Subcutaneous abdominal adipose tissue (tissue), 5 donors: ENCODE results near the gene SAPCD2.
"Not testable (repeated sequence)": the region's sequence is repeated elsewhere in the genome, so short reads cannot be mapped to it uniquely, and the experiment has no call there.

Experiments
- H3K27ac ChIP-seq: one replicate; pipeline ENCODE4 v1.7.0; 2013; ENCODE audit warnings: low read depth, mild to moderate bottlenecking, inconsistent platforms, low read length, moderate library complexity
- H3K27me3 ChIP-seq, 5 donors: one replicate each; pipeline ENCODE4 v1.7.0; 2013; ENCODE audit warnings: low read length in 5 of 5, inconsistent platforms in 1 of 5; ENCODE audit not compliant: control insufficient read depth in 5 of 5, insufficient read depth in 4 of 5
- H3K36me3 ChIP-seq, 5 donors: one replicate each; pipeline ENCODE4 v1.7.0; 2013; ENCODE audit warnings: low read length in 5 of 5; ENCODE audit not compliant: control insufficient read depth in 5 of 5, insufficient read depth in 5 of 5
- H3K4me1 ChIP-seq, 5 donors: one replicate each; pipeline ENCODE4 v1.7.0; 2013; ENCODE audit warnings: low read length in 5 of 5, mild to moderate bottlenecking in 3 of 5, moderate library complexity in 1 of 5; ENCODE audit not compliant: control insufficient read depth in 5 of 5, insufficient read depth in 5 of 5
- H3K4me3 ChIP-seq, 5 donors: one replicate each; pipeline ENCODE4 v1.7.0; 2013; ENCODE audit warnings: low read length in 5 of 5, low read depth in 1 of 5
- H3K9ac ChIP-seq, 5 donors: one replicate each; pipeline ENCODE4 v1.7.0; 2013; ENCODE audit warnings: low read length in 5 of 5, mild to moderate bottlenecking in 4 of 5, moderate library complexity in 3 of 5
- H3K9me3 ChIP-seq, 5 donors: one replicate each; pipeline ENCODE4 v1.7.0; 2013; ENCODE audit warnings: low read length in 5 of 5; ENCODE audit not compliant: control insufficient read depth in 5 of 5
- donor health status: healthy.
- donor health status: healthy.
- donor health status: healthy.
- donor health status: healthy.
- donor health status: healthy.

Gene SAPCD2

GRCh38 chr9:137038916-137039315 is 31.4 kb downstream of the SAPCD2 start:
- Histone ChIP-seq H3K9ac (no peak overlapping the region), H3K27ac (no peak overlapping the region), H3K9me3 (no peaks in the 10 kb centered on the region), H3K4me3 (no peak overlapping the region), H3K27me3 (peaks cover 0 to 10% (median 0%) of the 10 kb centered on the region in 5 donors), H3K36me3 (peaks cover 0 to 37% (median 14%) of the 10 kb centered on the region in 5 donors), H3K4me1 (peaks cover 0 to 42% (median 20%) of the 10 kb centered on the region in 5 donors)

GRCh38 chr9:137037483-137037882 is 32.9 kb downstream of the SAPCD2 start:
- H3K9ac ChIP-seq, result no peak overlapping the region
- H3K4me1 ChIP-seq, result peaks cover 0 to 35% (median 15%) of the 10 kb centered on the region in 5 donors
- H3K9me3 ChIP-seq, result no peaks in the 10 kb centered on the region
- H3K4me3 ChIP-seq, result no peak overlapping the region
- H3K27ac ChIP-seq, result no peak overlapping the region
- H3K27me3 ChIP-seq, result peaks cover 0 to 3% (median 0%) of the 10 kb centered on the region in 5 donors
- H3K36me3 ChIP-seq, result peaks cover 0 to 37% (median 14%) of the 10 kb centered on the region in 5 donors

- Histone ChIP-seq H3K36me3 (peaks cover 0 to 37% (median 14%) of the 10 kb centered on the region in 5 donors), H3K4me1 (peaks cover 0 to 38% (median 15%) of the 10 kb centered on the region in 5 donors), H3K27ac (no peak overlapping the region), H3K9ac (no peak overlapping the region), H3K27me3 (peaks cover 0 to 3% (median 0%) of the 10 kb centered on the region in 5 donors), H3K4me3 (no peak overlapping the region), H3K9me3 (no peaks in the 10 kb centered on the region)
These were observed 33.3 kb downstream of the SAPCD2 start for GRCh38 chr9:137037035-137037434.

- H3K9ac ChIP-seq, result no peak overlapping the region
- peaks cover 0 to 3% (median 0%) of the 10 kb centered on the region in 5 donors for H3K27me3 ChIP-seq
- peaks cover 0 to 38% (median 16%) of the 10 kb centered on the region in 5 donors for H3K4me1 ChIP-seq
- no peak overlapping the region for H3K27ac ChIP-seq
- H3K9me3 ChIP-seq, result no peaks in the 10 kb centered on the region
- peaks cover 0 to 31% (median 14%) of the 10 kb centered on the region in 5 donors for H3K36me3 ChIP-seq
- no peak overlapping the region for H3K4me3 ChIP-seq
These were observed 34.4 kb downstream of the SAPCD2 start for GRCh38 chr9:137035937-137036336.

GRCh38 chr9:137035507-137035834 is 34.9 kb downstream of the SAPCD2 start:
- no peak overlapping the region for H3K4me3 ChIP-seq
- H3K27me3 ChIP-seq, result peaks cover 0 to 2% (median 0%) of the 10 kb centered on the region in 5 donors
- peaks cover 0 to 27% (median 12%) of the 10 kb centered on the region in 5 donors for H3K36me3 ChIP-seq
- H3K4me1 ChIP-seq, result peaks cover 0 to 38% (median 21%) of the 10 kb centered on the region in 5 donors
- H3K27ac ChIP-seq, result no peak overlapping the region
- no peak overlapping the region for H3K9ac ChIP-seq
- no peaks in the 10 kb centered on the region for H3K9me3 ChIP-seq

GRCh38 chr9:137034709-137035506 is 35.4 kb downstream of the SAPCD2 start:
- peak overlapping the region in 1 of 5 donors; percentile 25 for H3K9ac ChIP-seq
- no peaks in the 10 kb centered on the region for H3K9me3 ChIP-seq
- no peak overlapping the region for H3K4me3 ChIP-seq
- peaks cover 0 to 42% (median 25%) of the 10 kb centered on the region in 5 donors for H3K4me1 ChIP-seq
- H3K27me3 ChIP-seq, result no peaks in the 10 kb centered on the region
- no peak overlapping the region for H3K27ac ChIP-seq
- peaks cover 0 to 22% (median 10%) of the 10 kb centered on the region in 5 donors for H3K36me3 ChIP-seq

GRCh38 chr9:137034039-137034708 is 36.2 kb downstream of the SAPCD2 start:
- H3K9me3 ChIP-seq, result no peaks in the 10 kb centered on the region
- no peak overlapping the region for H3K27ac ChIP-seq
- H3K9ac ChIP-seq, result no peak overlapping the region
- H3K4me3 ChIP-seq, result peak overlapping the region in 1 of 5 donors; percentile 45
- H3K4me1 ChIP-seq, result peaks cover 0 to 48% (median 30%) of the 10 kb centered on the region in 5 donors
- peaks cover 0 to 15% (median 6%) of the 10 kb centered on the region in 5 donors for H3K36me3 ChIP-seq
- no peaks in the 10 kb centered on the region for H3K27me3 ChIP-seq

- not testable (repeated sequence) for H3K27me3 ChIP-seq, H3K9me3 ChIP-seq, H3K9ac ChIP-seq, H3K27ac ChIP-seq, H3K36me3 ChIP-seq
- Histone ChIP-seq H3K4me1 (peaks cover 0 to 55% (median 37%) of the 10 kb centered on the region in 5 donors), H3K4me3 (peak overlapping the region in 2 of 5 donors; percentile 22 to 45)
These were observed 36.9 kb downstream of the SAPCD2 start for GRCh38 chr9:137033481-137033880.

- Histone ChIP-seq H3K27ac (no peak overlapping the region), H3K9ac (peak overlapping the region in 2 of 5 donors; percentile 26 to 41)
These were observed 37.5 kb downstream of the SAPCD2 start for GRCh38 chr9:137032858-137033257.

More at GRCh38 chr9:137032858-137033257, 37.5 kb downstream of the SAPCD2 start:
- Histone ChIP-seq H3K36me3 (peaks cover 0 to 8% (median 0%) of the 10 kb centered on the region in 5 donors), H3K4me1 (peaks cover 0 to 58% (median 39%) of the 10 kb centered on the region in 5 donors), H3K9me3 (no peaks in the 10 kb centered on the region), H3K27me3 (no peaks in the 10 kb centered on the region), H3K4me3 (peak overlapping the region in 4 of 5 donors; percentile 5 to 48 (median 26))
